ENCODE measurements around the gene RRAS2.

RRAS2 gene

DNA sequence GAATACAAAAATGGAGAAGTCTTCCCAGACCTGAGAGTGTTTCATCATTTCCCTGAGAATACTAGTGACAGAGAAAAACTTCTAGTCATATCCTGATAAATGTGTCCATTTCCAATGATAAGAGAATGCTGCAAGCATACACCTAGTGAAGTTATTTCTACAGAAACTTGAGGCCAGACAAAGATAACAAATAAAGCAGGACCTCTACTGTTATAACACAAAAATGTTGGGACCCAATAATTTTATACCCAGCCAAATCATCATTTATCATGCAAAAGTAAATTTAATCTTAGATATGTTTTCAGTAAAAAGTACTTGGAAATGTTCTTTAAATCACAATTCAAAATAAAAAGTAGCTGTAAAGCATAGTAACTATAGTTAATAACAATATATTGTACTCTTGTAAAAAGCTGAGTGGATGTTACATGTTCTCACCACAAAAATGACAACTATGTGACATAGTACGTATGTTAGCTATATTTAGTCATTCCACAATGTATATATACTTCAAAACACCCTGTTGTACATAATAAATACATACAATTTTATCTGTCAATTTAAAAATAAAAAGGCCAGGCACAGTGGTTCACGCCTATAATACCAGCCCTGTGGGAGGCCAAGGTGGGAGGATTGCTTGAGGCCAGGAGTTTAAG is 12.6 kb downstream of the RRAS2 start:
- no peak for TF ChIP-seq TAF1 (IDR thresholded peaks at IDR 0.05; ENCODE audit: borderline replicate concordance, insufficient read depth, low read length)
- TF ChIP-seq POLR2AphosphoS5 (IDR thresholded peaks at IDR 0.05; ENCODE audit: low read depth, low read length) = no peak
- TF ChIP-seq, protein P1, sequence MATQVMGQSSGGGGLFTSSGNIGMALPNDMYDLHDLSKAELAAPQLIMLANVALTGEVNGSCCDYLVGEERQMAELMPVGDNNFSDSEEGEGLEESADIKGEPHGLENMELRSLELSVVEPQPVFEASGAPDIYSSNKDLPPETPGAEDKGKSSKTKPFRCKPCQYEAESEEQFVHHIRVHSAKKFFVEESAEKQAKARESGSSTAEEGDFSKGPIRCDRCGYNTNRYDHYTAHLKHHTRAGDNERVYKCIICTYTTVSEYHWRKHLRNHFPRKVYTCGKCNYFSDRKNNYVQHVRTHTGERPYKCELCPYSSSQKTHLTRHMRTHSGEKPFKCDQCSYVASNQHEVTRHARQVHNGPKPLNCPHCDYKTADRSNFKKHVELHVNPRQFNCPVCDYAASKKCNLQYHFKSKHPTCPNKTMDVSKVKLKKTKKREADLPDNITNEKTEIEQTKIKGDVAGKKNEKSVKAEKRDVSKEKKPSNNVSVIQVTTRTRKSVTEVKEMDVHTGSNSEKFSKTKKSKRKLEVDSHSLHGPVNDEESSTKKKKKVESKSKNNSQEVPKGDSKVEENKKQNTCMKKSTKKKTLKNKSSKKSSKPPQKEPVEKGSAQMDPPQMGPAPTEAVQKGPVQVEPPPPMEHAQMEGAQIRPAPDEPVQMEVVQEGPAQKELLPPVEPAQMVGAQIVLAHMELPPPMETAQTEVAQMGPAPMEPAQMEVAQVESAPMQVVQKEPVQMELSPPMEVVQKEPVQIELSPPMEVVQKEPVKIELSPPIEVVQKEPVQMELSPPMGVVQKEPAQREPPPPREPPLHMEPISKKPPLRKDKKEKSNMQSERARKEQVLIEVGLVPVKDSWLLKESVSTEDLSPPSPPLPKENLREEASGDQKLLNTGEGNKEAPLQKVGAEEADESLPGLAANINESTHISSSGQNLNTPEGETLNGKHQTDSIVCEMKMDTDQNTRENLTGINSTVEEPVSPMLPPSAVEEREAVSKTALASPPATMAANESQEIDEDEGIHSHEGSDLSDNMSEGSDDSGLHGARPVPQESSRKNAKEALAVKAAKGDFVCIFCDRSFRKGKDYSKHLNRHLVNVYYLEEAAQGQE (IDR thresholded peaks at IDR 0.05; ENCODE audit: insufficient read depth in 1 of 2, low read depth in 2 of 2, low read length in 2 of 2) = no peak
- TF ChIP-seq FOXP2 (optimal IDR thresholded peaks at IDR 0.05; ENCODE audit: borderline replicate concordance, extremely low read depth, extremely low read length, insufficient read depth) = no peak
- TF ChIP-seq SIN3A (IDR thresholded peaks at IDR 0.05; ENCODE audit: borderline replicate concordance, insufficient read depth, low read length) = no peak

DNA sequence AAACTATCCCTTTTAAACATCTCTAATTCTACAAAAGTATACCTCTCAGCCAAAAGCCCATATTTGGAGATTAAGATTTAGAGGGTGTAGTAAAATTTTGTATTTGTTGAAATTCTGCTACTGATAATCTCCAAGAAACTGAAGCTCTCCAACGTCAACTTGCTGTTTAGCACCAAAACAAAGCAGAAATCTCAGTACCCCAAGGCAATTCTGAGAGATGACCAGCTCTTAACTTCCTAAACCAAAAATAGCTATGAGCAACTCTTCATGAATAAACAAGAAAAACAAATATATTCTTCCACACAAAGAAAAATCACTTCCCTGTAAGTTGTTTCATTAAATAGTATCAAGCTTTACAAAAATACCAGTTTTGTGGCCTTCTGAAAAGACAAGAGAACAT is 13.3 kb downstream of the RRAS2 start:
- no peak for TF ChIP-seq FOXP2 (optimal IDR thresholded peaks at IDR 0.05; ENCODE audit: borderline replicate concordance, extremely low read depth, extremely low read length, insufficient read depth)
- TF ChIP-seq, protein P1 (IDR thresholded peaks at IDR 0.05; ENCODE audit: insufficient read depth in 1 of 2, low read depth in 2 of 2, low read length in 2 of 2) = no peak
- TF ChIP-seq SIN3A (IDR thresholded peaks at IDR 0.05; ENCODE audit: borderline replicate concordance, insufficient read depth, low read length) = no peak
- no peak for TF ChIP-seq TAF1 (IDR thresholded peaks at IDR 0.05; ENCODE audit: borderline replicate concordance, insufficient read depth, low read length)
- TF ChIP-seq POLR2AphosphoS5 (IDR thresholded peaks at IDR 0.05; ENCODE audit: low read depth, low read length) = no peak

DNA sequence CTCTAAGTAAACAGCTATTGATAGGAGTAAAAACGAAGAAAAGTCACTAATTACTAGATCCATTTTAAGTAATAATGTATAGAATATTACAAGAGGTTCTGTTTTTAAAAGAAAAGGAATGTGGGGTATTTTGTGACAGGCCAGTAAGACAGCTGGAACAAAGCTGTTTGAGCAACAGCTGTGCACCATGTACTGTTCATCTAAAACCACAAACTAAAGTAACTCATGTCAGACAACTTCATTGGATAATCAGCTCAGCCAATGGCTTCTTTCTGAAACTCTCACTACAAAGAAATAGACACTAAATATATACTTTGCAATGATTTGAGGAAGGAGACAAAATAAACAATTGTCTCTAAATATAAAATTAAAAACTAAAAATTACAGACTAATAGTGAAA is 16.1 kb downstream of the RRAS2 start:
- TF ChIP-seq SIN3A (IDR thresholded peaks at IDR 0.05; ENCODE audit: borderline replicate concordance, insufficient read depth, low read length) (no peak), TAF1 (IDR thresholded peaks at IDR 0.05; ENCODE audit: borderline replicate concordance, insufficient read depth, low read length) (no peak), POLR2AphosphoS5 (IDR thresholded peaks at IDR 0.05; ENCODE audit: low read depth, low read length) (no peak), FOXP2 (optimal IDR thresholded peaks at IDR 0.05; ENCODE audit: borderline replicate concordance, extremely low read depth, extremely low read length, insufficient read depth) (no peak)
- TF ChIP-seq, protein P1 (IDR thresholded peaks at IDR 0.05; ENCODE audit: insufficient read depth in 1 of 2, low read depth in 2 of 2, low read length in 2 of 2) = no peak

DNA sequence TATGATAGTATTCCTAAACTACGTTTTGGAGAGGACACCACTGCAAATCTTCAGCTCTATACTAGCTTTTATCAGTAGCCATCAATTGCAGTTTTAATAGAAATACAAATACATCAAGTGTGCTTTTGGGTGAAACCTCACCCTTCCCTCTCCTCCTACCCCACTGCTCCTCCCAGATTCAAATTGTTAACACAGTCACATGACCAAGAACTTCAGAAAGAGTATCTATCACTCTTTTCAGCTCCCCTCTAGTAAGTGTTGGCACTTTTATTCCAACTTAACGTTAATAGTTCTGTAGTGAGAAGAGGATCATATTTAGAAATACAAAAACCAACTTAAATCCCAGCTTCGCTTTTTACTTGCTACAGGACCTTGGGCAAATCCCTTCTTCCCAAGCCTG is 17.0 kb downstream of the RRAS2 start:
- no peak for TF ChIP-seq SIN3A (IDR thresholded peaks at IDR 0.05; ENCODE audit: borderline replicate concordance, insufficient read depth, low read length)
- TF ChIP-seq POLR2AphosphoS5 (IDR thresholded peaks at IDR 0.05; ENCODE audit: low read depth, low read length) = no peak
- TF ChIP-seq FOXP2 (optimal IDR thresholded peaks at IDR 0.05; ENCODE audit: borderline replicate concordance, extremely low read depth, extremely low read length, insufficient read depth) = no peak
- no peak for TF ChIP-seq TAF1 (IDR thresholded peaks at IDR 0.05; ENCODE audit: borderline replicate concordance, insufficient read depth, low read length)
- TF ChIP-seq, protein P1 (IDR thresholded peaks at IDR 0.05; ENCODE audit: insufficient read depth in 1 of 2, low read depth in 2 of 2, low read length in 2 of 2) = no peak
